DOHH2 (cell line): ENCODE data around the gene FAM9C.

Experiments used
- EZH2phosphoT487 ChIP-seq: fragments of 200-600 bp; sonication (generic); IDR thresholded peaks from 2 replicates; pipeline ENCODE4 v1.6.1; 2017; ENCODE audit warnings: borderline replicate concordance, mild to moderate bottlenecking, antibody characterized with exemption, low read length, moderate library complexity, mixed read lengths
- TF ChIP-seq, protein P1 (sequence below): fragments of 200-600 bp; sonication (generic); IDR thresholded peaks from one replicate; pipeline ENCODE4 v1.5.1; 2014; ENCODE audit warnings: antibody characterized with exemption, mild to moderate bottlenecking, low read depth, low read length; ENCODE audit not compliant: poor library complexity, severe bottlenecking

DNA sequence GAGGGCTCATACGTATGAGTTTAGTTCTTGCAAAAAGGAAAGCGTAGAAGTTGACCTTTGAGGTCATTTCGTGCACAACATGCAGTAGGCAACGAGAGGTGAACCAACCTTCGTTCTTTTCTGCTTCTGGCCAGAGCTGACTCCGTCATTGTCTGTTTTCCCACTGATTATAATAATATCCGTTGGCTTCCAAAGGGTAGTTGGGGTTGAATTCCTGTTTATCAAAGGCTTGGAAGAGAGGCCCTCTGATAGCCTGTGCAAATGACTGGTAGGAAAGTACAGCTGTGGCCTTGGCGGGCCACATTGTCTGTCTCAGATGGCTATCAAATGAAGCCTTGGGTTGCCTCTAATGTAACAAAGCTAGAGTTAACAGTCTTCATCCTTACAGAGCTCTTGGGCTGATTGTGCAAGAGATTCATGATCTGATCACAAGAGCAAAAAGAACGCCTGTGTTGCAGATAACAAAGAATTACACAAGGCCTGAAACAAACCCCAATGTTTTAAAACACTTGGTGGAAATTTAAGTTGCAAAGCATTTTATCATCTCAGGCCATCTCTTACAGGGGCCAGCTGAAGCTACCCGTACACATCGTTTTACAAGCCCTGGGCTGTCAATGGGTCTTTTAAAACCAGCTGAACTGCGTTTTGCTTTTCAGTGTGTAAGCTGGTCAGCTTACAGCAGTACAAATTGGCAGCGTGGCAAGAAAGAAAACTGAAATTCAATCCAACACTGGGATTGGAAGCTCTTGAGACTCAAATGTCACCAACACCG lies 46.1 kb upstream of the FAM9C start:
- TF ChIP-seq, protein P1, sequence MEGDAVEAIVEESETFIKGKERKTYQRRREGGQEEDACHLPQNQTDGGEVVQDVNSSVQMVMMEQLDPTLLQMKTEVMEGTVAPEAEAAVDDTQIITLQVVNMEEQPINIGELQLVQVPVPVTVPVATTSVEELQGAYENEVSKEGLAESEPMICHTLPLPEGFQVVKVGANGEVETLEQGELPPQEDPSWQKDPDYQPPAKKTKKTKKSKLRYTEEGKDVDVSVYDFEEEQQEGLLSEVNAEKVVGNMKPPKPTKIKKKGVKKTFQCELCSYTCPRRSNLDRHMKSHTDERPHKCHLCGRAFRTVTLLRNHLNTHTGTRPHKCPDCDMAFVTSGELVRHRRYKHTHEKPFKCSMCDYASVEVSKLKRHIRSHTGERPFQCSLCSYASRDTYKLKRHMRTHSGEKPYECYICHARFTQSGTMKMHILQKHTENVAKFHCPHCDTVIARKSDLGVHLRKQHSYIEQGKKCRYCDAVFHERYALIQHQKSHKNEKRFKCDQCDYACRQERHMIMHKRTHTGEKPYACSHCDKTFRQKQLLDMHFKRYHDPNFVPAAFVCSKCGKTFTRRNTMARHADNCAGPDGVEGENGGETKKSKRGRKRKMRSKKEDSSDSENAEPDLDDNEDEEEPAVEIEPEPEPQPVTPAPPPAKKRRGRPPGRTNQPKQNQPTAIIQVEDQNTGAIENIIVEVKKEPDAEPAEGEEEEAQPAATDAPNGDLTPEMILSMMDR, result no peak
- no peak for TF ChIP-seq EZH2phosphoT487
